Uterus (tissue), 4 donors: ENCODE measurements around the gene ARRDC3. TPM values are rescaled to one million over a fixed set of nuclear protein-coding genes. Genes with fewer than 3 reads are reported as not detected.
A peak's percentile ranks its signal among the peaks of the same experiment; 100 is the strongest.

Experiments used
- DNase-seq, 2 donors: peaks; one replicate each; pipeline ENCODE4 v3.0.0-alpha.2; 2019 to 2020
- H3K27ac ChIP-seq, 2 donors: fragments of 200-600 bp; sonication (generic); 1 replicate in 1 of 2; 2 replicates in 1 of 2; pipeline ENCODE4 v1.5.1; 2016 to 2018
- H3K27me3 ChIP-seq, 2 donors: fragments of 200-600 bp; sonication (generic); one replicate each; pipeline ENCODE4 v1.5.1; 2018 to 2019; ENCODE audit warnings: control low read depth in 1 of 2
- H3K36me3 ChIP-seq, 2 donors: fragments of 200-600 bp; sonication (generic); one replicate each; pipeline ENCODE4 v1.5.1; 2019; ENCODE audit warnings: control low read depth in 1 of 2
- H3K4me1 ChIP-seq, 2 donors: fragments of 200-600 bp; sonication (generic); one replicate each; pipeline ENCODE4 v1.5.1; 2018 to 2019; ENCODE audit warnings: control low read depth in 1 of 2
- H3K4me3 ChIP-seq, 2 donors: fragments of 200-600 bp; sonication (generic); 1 replicate in 1 of 2; 2 replicates in 1 of 2; pipeline ENCODE4 v1.5.1; 2018 to 2019; ENCODE audit warnings: mild to moderate bottlenecking in 1 of 2
- H3K9me3 ChIP-seq, 2 donors: fragments of 200-600 bp; sonication (generic); one replicate each; pipeline ENCODE4 v1.5.1; 2019; ENCODE audit warnings: control low read depth in 1 of 2
- POLR2A ChIP-seq, 2 donors: fragments of 450-650 bp; IDR thresholded peaks; one replicate each; pipeline ENCODE4 v1.6.1; 2016; ENCODE audit warnings: antibody characterized with exemption in 2 of 2, mild to moderate bottlenecking in 1 of 2, moderate library complexity in 1 of 2
- intact Hi-C: fragments of 100-400 bp; cut with DNase I; formaldehyde crosslinking; loops from one replicate; pipeline ENCODE4 v1.15.1; 2023; ENCODE audit warnings: low total_unique reads
- total RNA-seq, 4 donors: library from RNA; depleted of rRNA in 3 of 4; stranded (reverse); fragments of >200 nt in 3 of 4; gene quantifications; one replicate each; pipeline versions ENCODE4 v1.1.0 to v1.2.4, GENCODE V29; 2014 to 2023
- TF ChIP-seq, protein P1 (sequence below), 4 experiments: fragments of 200-600 bp in 2 of 4; fragments of 450-650 bp in 2 of 4; sonication (generic) in 2 of 4; IDR thresholded peaks; one replicate each; pipeline ENCODE4 v1.5.1; 2016 to 2019; ENCODE audit warnings: antibody characterized with exemption in 4 of 4, mild to moderate bottlenecking in 2 of 4, moderate library complexity in 1 of 4
- donor health status: DM: yes; HTN: yes; CAD: no.

The ARRDC3 gene
- total RNA-seq, 4 donors from 2014 or later: 11.5 to 237 (median 38.6) TPM

GRCh38 chr5:91381239-91381773 is 1.8 kb downstream of the ARRDC3 start:
- Histone ChIP-seq H3K27ac (peak overlapping the region; percentile 95 to 100), H3K4me1 (peaks cover 3 to 4% of the 10 kb centered on the region in 2 donors), H3K27me3 (no peaks in the 10 kb centered on the region), H3K4me3 (peak overlapping the region; percentile 56 to 60), H3K9me3 (no peaks in the 10 kb centered on the region), H3K36me3 (no peaks in the 10 kb centered on the region)
- intact Hi-C loops: loop anchor here (10.0 kb wide), 1 partner anchor 277 kb away; no protein-coding TSS in a partner anchor
- no peak for DNase-seq
- TF ChIP-seq, protein P1, sequence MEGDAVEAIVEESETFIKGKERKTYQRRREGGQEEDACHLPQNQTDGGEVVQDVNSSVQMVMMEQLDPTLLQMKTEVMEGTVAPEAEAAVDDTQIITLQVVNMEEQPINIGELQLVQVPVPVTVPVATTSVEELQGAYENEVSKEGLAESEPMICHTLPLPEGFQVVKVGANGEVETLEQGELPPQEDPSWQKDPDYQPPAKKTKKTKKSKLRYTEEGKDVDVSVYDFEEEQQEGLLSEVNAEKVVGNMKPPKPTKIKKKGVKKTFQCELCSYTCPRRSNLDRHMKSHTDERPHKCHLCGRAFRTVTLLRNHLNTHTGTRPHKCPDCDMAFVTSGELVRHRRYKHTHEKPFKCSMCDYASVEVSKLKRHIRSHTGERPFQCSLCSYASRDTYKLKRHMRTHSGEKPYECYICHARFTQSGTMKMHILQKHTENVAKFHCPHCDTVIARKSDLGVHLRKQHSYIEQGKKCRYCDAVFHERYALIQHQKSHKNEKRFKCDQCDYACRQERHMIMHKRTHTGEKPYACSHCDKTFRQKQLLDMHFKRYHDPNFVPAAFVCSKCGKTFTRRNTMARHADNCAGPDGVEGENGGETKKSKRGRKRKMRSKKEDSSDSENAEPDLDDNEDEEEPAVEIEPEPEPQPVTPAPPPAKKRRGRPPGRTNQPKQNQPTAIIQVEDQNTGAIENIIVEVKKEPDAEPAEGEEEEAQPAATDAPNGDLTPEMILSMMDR (IDR thresholded peaks at IDR 0.05): no peak
- TF ChIP-seq POLR2A (IDR thresholded peaks at IDR 0.05): no peak

DNA sequence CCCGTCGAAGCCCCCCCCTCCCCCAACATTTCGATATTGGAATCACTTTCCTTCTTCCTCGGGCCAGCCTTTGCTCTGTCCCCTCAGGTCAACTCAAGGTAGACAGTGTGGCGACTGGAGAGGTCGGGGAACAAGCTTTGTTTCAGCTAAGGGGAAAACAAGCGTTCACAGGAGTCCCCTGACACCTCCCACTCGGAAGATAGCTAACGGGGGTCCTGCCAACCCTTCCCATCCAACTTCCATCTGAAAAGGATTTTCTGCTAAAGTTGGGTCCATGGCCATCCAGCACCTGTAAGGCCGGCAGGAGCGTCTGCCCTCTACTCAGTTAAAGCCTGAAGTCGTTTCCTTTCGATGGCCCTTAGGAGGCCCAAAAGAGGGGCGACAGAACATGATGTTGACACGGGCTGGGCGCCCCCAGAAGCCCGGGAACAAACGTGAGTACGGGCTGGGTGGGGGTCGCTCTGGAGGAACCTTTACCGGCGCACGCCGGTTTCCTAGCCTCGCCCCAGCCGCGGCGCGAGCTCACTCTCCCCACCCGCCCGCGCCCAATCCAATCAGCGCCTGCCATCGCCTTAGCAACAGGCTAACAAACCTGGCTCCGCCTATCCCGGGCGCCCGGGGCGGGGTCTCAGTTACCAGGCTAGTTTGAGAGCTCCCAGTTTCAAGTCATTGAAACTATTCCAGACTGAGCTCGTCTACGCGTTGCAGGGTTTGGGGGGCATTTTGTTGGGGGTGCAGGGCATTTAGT is 2.5 kb downstream of the ARRDC3 start:
- H3K9me3 ChIP-seq: no peaks in the 10 kb centered on the region
- H3K36me3 ChIP-seq: no peaks in the 10 kb centered on the region
- H3K4me1 ChIP-seq: peaks cover 4 to 7% of the 10 kb centered on the region in 2 donors
- peak; percentile 98 for DNase-seq
- no peaks in the 10 kb centered on the region for H3K27me3 ChIP-seq
- peak overlapping the region; percentile 95 to 100 for H3K27ac ChIP-seq
- intact Hi-C loops: loop anchor here (10.0 kb wide), 1 partner anchor 276 kb away; no protein-coding TSS in a partner anchor
- TF ChIP-seq, protein P1 (IDR thresholded peaks at IDR 0.05): peak in 1 of 4 experiments; percentile 23
- TF ChIP-seq POLR2A (IDR thresholded peaks at IDR 0.05): peak; percentile 87 to 92
- H3K4me3 ChIP-seq: peak overlapping the region; percentile 56 to 60

- no peaks in the 10 kb centered on the region for H3K9me3 ChIP-seq
- intact Hi-C loops: loop anchor here (10.0 kb wide), 1 partner anchor 275 kb away; no protein-coding TSS in a partner anchor
- H3K4me3 ChIP-seq: peak overlapping the region; percentile 56 to 60
- peak; percentile 87 to 92 for DNase-seq
- peak overlapping the region; percentile 95 to 100 for H3K27ac ChIP-seq
- H3K36me3 ChIP-seq: no peaks in the 10 kb centered on the region
- no peaks in the 10 kb centered on the region for H3K27me3 ChIP-seq
- H3K4me1 ChIP-seq: peaks cover 4 to 11% of the 10 kb centered on the region in 2 donors
- TF ChIP-seq, protein P1 (IDR thresholded peaks at IDR 0.05): peak in 1 of 4 experiments; percentile 24
- peak; percentile 75 to 80 for TF ChIP-seq POLR2A (IDR thresholded peaks at IDR 0.05)
Observed at GRCh38 chr5:91379914-91380490, 3.1 kb downstream of the ARRDC3 start.

GRCh38 chr5:91379246-91379913 is 3.7 kb downstream of the ARRDC3 start:
- Histone ChIP-seq H3K4me1 (peaks cover 4 to 11% of the 10 kb centered on the region in 2 donors), H3K9me3 (no peaks in the 10 kb centered on the region), H3K27ac (peak overlapping the region; percentile 95 to 100), H3K4me3 (peak overlapping the region; percentile 56 to 60), H3K36me3 (no peaks in the 10 kb centered on the region), H3K27me3 (no peaks in the 10 kb centered on the region)
- intact Hi-C loops: no loop called here
- no peak for TF ChIP-seq POLR2A (IDR thresholded peaks at IDR 0.05)
- TF ChIP-seq, protein P1 (IDR thresholded peaks at IDR 0.05): no peak
- no peak for DNase-seq
